Measurements from ENCODE around the gene MAP2K7. TPM values are rescaled to one million over a fixed set of nuclear protein-coding genes. Genes with fewer than 3 reads are reported as not detected.

Gene MAP2K7
- total RNA-seq, 1 experiment from 2014 or later: 59.1 TPM

GRCh38 chr19:7904074-7905020 lies 670 bp downstream of the MAP2K7 start:
- H3K4me1 ChIP-seq (ENCODE audit: control insufficient read depth in 1 of 2, insufficient read depth in 2 of 2, low read length in 2 of 2): peaks cover 3 to 30% of the 10 kb centered on the region in 2 experiments; a peak in 2 of 4 replicates
- peak overlapping the region; percentile 92 for H3K27ac ChIP-seq (ENCODE audit: low read depth, low read length)
- peak overlapping the region; percentile 72 to 97 for H3K4me3 ChIP-seq (replicated peaks in 1 of 2; ENCODE audit: low read depth in 1 of 2, low read length in 2 of 2)
- H2AFZ ChIP-seq (ENCODE audit: low read depth, low read length, poor library complexity, severe bottlenecking): no peak overlapping the region
- H3K4me2 ChIP-seq (ENCODE audit: low read length): peak overlapping the region; percentile 97
- no peak for DNase-seq (ENCODE audit: low read depth, low spot score)
- BruUV-seq (replicated peaks): TSS peak; percentile 46
- H3K9me2 ChIP-seq (ENCODE audit: insufficient read depth): no peaks in the 10 kb centered on the region
- intact Hi-C loops (cut with micrococcal nuclease): no loop called here
- peak overlapping the region; percentile 97 for H3K9ac ChIP-seq (ENCODE audit: low read length)
- H3K79me2 ChIP-seq (ENCODE audit: insufficient read depth, low read length): peaks cover 63% of the 10 kb centered on the region
- ChIA-PET CTCF (interaction anchor here (0.7 to 1.2 kb wide), 12 partner anchors 9 to 609 kb away, joined by 3 to 18 read pairs (median 4); partner anchors contain the start of genes SNAPC2 and ZNF414), RAD21 (ENCODE audit: low non-redundant PET in 1 of 2, low total read pairs in 2 of 2, uncharacterized antibody in 2 of 2, unreplicated experiment in 2 of 2) (interaction anchor here in 1 of 2 experiments (1.0 kb wide), 1 partner anchor 36 kb away, joined by 4 read pairs; no protein-coding TSS in a partner anchor), POLR2A (interaction anchor here (0.6 to 2.1 kb wide), 5 partner anchors 13 to 35 kb away, joined by 3 to 11 read pairs (median 8); partner anchors contain the start of genes LRRC8E and SNAPC2)
- H3K9me3 ChIP-seq (ENCODE audit: control insufficient read depth in 1 of 2, insufficient read depth in 1 of 2, low read depth in 1 of 2, low read length in 2 of 2): no peaks in the 10 kb centered on the region
- H3K36me3 ChIP-seq (ENCODE audit: control insufficient read depth in 1 of 2, insufficient read depth in 2 of 2, low read length in 2 of 2): peaks cover 0 to under 1% of the 10 kb centered on the region in 2 experiments; a peak in 2 of 4 replicates
- peak; percentile 45 for ATAC-seq
- no peaks in the 10 kb centered on the region for H4K20me1 ChIP-seq (ENCODE audit: insufficient read depth)
- no peaks in the 10 kb centered on the region for H3K27me3 ChIP-seq (ENCODE audit: insufficient read depth, low read length)
- TF ChIP-seq ELF1 (IDR thresholded peaks at IDR 0.05; ENCODE audit: borderline replicate concordance, low read depth): no peak
- no peak for TF ChIP-seq TCF7L2 (IDR thresholded peaks at IDR 0.05; ENCODE audit: borderline replicate concordance, extremely low read depth, insufficient read depth, insufficient read length)
- no peak for TF ChIP-seq REST (IDR thresholded peaks at IDR 0.05; ENCODE audit: low read depth)
- no peak for TF ChIP-seq CBX3 (IDR thresholded peaks at IDR 0.05; ENCODE audit: low read depth)
- no peak for TF ChIP-seq FOSL1 (IDR thresholded peaks at IDR 0.05; ENCODE audit: low read depth)
- no peak for TF ChIP-seq RAD21 (IDR thresholded peaks at IDR 0.05; ENCODE audit: low read depth)
- no peak; the same call in 1 of the 2 replicates for TF ChIP-seq POLR2AphosphoS5 (IDR thresholded peaks at IDR 0.05; ENCODE audit: low read depth, low read length)
- TF ChIP-seq ZNF274 (IDR thresholded peaks at IDR 0.05; ENCODE audit: low read depth, low read length): no peak
- no peak for TF ChIP-seq ZBTB33 (IDR thresholded peaks at IDR 0.05; ENCODE audit: extremely low read depth, insufficient replicate concordance, low read length)
- no peak for TF ChIP-seq MAX (IDR thresholded peaks at IDR 0.05)

All from HCT116 (cell line).